Frontal cortex (tissue), 4 donors: ENCODE data around the gene ROR2. TPM values are rescaled to one million over a fixed set of nuclear protein-coding genes. Genes with fewer than 3 reads are reported as not detected.

Experiments
- DNase-seq, 2 donors: peaks; one replicate each; pipeline ENCODE4 v3.0.0; 2012; ENCODE audit warnings: low spot score in 2 of 2
- FAIRE-seq: peaks from 2 replicates; lab custom pipeline; 2012; peaks lifted over from hg19 to GRCh38; lab: Jason Lieb, UNC
- total RNA-seq: library from RNA; depleted of rRNA; stranded (reverse); fragments of >200 nt; gene quantifications from one replicate; pipeline ENCODE4 v1.2.3, GENCODE V29; 2014
- donor health status: control.
- donor health status: control.
- donor health status: control.

Gene ROR2
- total RNA-seq, 1 donor from 2014 or later: 0.82 TPM

DNA sequence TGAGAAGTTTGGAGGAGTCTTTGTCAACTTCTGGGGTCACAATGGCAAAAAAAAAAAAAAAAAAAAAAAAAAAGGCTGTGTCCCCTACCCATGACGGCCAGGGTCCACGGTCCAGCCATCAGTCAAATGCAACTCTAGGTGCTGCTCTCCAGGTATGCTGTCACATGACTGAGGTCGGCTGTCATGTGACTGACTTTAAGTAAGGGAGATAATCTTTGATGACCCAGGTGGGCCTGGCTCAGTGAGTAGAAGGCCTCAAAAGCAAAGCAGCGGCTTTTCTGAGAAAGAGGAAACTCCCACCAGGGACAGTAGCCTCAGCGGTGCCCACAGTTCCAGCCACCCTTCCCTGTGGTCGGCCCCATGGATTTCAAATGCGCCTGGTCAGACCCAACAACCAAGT lies 117.7 kb downstream of the ROR2 start:
- no peak for DNase-seq
- no peak for FAIRE-seq

DNA sequence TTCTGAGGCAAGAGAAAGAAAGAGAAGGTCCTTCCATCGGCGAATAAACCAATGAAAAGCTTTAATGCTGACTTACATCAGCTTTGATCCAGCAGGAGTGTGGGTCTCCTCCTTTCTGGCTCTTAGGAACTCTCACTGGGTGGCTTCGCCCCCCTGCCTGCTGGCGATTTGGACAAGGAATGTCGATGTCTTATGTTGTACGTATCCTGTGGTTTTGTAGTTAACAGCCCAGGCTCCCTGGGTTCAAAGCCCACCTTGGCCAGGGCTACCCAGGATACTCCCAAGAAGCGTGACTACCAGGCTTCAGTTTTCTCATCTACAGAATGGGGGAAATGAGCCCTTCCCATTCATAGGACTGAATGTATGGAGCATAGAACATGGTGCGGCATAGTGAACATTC lies 124.2 kb downstream of the ROR2 start:
- no peak for DNase-seq
- no peak for FAIRE-seq

DNA sequence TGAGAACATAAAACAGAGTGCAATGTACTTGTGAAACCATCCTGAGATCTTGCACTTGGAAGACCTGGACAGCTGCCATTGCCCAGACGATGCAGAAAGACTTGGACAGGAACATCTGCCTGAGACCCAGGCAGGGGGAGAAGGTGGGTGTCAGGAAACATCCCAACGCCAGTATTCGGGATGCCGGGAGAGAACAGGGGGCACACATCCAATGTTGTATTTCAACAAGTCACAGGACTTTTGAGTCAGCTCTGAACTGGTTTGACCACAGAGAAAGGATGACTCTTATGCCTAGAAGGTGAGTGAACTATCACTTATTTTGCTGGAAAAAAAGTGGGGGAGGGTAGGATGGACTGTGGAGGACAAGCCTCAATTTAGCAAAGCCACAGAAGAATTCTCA lies 124.6 kb downstream of the ROR2 start:
- FAIRE-seq (no peak), DNase-seq (no peak)

DNA sequence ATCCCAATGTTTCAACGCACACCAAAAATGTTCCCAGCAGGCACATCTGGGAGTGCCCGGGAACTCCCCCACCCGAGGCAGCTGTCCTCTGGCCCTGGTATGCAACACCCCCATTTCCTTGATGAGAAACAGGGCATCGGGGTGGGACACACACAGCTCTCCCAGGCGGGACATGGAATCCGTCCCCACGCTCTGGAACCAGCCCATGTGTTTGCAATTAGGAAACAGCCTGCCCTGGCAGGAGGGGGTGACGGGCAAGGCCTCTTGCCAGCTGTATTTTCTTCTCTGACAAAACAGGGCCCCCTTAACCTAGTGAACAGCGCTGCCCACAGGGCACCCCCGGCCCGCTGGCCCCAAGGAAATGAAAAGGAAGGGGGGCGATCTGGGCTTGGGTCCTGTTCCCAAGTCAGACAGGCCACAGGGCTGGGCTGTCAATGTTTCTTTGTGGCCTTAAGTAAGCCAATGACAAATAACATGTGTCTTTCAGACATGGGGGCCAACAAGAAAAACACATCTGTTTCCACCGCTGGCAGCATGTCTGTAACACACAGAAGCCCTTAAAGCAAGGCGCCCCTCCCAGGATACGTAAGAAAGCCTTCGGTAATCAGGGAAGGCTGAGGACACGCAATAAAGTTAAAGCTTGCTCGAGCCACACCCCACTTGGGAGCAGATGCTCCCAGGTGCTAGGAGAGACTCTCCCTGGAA lies 125.3 kb downstream of the ROR2 start:
- no peak for FAIRE-seq

DNA sequence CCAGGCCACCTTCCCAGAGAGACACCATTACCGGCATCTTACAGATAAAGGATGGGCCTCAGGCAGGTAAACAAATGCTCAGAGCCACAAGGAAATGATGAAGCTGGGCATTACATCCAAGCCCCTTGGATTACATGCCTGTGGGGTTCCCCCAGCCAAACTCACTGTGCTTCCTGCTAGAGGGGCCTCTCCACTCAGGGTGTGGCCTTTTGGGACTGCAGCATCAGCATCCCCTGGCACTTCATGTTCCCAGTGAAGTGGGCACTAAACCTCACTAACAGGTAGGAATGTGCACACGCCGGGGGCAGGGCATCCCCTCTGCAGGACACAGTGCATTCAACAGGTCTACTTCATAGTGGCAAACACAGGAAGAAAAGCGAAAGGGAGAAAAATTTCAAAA lies 125.9 kb downstream of the ROR2 start:
- FAIRE-seq (no peak), DNase-seq (no peak)

More for the DNA sequence above, 125.3 kb downstream of the ROR2 start:
- DNase-seq: no peak

DNA sequence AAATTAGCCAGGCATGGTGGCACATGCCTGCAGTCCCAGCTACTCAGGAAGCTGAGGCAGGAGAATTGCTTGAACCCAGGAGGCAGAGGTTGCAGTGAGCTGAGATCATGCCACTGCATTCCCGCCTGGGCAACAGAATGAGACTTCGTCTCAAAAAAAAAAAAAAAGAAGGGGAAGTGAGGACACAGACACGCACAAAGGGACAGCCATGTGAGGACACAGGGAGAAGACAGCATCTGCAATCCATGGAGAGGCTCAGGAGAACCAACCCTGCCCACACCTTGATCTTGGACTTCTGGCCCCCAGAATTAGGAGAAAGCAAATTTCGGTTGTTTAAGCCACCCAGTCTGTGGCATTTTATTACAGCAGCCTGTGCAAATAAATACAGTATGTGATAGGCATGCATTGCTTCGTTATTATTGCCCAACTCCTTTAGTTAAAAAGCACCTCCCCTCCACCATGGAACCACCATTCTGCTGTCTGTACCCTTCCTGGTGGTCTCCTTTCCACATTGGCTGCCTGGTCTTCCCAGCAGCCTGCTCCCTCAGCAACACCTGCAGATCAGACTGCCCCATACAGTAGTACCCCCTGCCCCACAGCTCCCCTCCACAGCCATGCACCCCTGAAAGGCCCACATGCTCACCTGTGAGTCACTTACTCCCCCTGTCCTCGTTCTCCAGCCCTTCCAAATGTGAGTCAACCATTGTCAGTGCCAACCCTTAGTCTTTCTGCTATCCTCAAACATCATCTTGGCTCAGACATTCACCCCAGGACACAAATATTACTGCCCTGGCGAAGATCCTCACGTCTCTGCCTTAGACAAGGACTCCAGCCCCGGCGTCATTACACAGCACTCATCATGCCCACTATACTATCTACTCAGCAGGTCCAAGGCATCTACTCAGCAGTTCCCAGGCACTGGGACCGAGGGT lies 128.8 kb downstream of the ROR2 start:
- FAIRE-seq (no peak), DNase-seq (no peak)

DNA sequence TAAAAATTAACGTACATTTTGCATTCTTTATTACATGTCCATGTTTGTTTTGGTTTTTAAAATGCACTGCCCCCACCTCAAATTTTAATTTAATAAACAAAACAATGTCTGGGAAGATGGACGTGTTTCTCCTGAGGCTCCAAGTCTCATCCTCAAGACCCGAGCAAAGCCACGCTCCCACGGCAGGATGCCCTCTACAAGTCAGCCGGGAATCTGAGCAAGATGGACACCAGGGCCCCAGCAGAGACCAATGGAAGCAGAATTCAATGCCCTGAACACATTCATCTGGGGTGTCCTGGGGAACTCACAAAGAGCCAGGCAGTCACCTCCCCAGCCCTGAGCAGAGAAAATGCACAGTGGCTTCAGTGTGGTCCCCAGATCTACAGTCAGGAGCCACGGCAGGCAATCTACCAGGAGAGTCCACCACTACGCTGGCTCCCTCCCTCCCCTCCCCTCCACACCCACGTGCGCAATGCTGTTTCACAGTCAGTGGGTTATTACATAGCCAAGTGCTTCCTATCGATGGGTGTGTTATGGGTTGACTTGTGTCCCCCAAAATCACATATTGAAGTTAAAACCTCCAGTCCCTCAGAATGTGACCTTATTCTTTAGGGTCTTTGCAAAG lies 129.8 kb downstream of the ROR2 start:
- FAIRE-seq (no peak), DNase-seq (no peak)

DNA sequence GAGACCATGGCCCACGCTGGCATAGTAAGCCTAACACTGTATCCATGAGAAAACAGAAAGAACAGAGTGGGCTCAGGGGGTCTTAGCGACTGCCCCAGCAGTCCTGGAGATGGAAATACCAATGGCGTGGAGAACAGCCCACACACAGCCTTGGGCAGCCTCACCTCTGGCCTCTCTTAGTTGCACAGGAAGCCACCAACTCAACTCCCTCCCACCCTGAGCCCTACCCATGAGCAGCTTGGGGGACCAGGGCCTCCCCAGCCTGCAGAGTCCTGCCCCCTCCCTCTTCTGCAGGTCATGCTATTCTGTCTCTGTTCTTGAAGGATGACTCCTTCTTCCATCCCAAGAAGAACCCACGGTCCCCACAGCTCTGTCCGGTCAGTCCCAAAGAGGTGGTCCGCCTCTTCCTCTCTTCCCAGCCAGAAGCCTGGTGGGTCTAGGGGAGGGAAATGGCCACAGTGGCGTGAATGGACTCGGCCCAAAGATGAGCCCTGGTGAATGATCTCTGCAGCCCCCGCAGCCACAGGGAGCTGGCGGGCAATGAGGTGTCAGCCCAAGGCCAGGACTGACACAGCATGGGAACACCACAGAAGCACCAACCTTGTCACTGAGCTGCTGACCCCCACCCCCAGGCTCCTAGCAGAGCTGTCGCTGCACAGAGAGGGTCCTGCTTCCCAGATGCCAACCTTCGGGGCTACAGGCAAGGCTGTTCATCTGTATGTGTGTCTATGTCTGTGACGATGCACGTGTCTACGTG lies 131.2 kb downstream of the ROR2 start:
- no peak for DNase-seq
- no peak for FAIRE-seq

DNA sequence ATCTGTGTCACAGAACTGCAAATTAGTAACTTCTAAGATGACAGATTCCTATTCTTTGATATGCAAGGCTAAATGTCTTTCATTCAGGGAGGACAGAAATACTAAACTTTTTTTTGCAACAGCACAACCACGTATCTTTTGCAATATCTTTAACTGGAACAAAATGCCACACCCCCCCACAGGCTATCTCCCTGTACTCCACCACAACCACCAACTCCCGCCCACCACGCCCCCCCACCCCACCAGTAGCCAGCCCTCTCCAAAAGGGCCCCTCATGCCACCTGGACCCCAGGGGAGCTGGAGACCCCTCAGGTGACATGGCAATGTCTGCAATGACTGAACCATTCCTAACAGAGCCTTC lies 131.8 kb downstream of the ROR2 start:
- DNase-seq: no peak
- no peak for FAIRE-seq

DNA sequence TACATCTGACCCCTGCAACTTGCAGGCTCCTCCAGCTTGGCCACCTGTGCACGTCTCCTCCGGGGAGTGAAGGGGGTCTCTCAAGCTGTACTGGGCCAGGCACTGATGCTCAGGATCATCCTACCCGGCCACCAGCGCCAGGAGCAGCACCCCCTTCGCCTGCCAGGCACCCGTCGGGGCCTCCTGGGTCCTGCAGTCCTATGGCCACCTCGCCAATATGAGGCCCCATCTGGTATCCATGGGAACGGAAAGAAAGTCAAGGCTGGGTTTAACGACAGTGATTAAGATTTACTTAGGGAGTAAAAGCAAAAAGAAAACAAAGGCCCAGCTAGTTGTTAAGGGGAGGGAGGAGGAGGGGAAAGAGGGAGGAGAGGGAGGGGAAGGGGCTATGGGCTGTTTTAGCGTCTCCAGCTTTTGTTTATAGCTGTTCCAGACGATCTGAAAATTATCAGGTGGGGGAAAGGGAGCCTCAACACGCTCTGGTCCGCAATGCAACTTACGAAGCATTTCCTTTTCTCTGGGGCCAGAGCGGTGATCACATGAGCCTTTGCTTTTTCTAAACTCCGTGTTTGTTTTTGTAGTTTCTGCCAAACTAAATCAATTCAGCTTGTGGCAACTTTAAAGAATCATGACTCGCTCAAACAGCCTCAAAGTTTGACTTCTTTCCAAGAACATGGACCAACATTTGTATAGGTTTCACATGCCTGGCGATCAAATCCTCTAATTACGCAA lies 132.4 kb downstream of the ROR2 start:
- FAIRE-seq: no peak

DNA sequence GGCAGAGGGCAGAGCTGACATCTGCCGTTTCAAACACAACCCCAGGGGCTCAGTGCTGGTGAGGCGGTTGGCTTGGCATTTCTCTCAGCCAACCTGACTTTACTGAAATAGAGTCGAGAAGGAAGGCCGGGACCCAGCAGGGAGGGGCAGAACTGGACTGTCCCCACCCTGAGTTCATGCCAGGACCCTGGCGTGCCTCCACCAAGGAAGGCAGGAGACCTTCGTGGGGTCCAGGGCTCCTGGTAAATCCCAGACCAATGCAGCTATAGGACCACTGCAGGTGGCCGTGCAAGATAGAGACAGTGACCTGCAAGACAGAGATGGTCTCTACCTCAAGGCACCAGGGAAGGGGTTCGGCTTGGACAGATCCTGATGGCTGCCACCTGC lies 132.9 kb downstream of the ROR2 start:
- no peak for DNase-seq
- no peak for FAIRE-seq

More for the DNA sequence above, 132.4 kb downstream of the ROR2 start:
- no peak for DNase-seq

DNA sequence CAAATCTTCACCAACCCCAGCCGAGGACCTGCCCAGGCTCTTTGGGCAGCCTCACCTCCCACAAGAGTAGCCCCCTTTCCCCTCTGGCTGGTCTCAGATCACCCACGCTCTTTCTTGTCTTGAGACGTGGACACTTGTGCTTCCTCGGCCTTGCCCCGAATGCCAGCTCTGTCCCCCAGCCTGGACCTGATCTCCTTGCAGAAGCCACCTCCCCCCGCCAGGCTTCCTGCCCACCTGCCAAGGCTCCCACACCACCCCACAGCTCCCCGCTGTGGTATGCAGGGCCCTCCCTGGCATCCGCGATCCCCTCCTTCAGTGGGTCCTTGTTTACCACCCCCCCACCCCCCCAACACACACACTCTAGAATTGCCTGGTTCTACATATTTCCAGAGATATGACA lies 133.7 kb downstream of the ROR2 start:
- FAIRE-seq: no peak

DNA sequence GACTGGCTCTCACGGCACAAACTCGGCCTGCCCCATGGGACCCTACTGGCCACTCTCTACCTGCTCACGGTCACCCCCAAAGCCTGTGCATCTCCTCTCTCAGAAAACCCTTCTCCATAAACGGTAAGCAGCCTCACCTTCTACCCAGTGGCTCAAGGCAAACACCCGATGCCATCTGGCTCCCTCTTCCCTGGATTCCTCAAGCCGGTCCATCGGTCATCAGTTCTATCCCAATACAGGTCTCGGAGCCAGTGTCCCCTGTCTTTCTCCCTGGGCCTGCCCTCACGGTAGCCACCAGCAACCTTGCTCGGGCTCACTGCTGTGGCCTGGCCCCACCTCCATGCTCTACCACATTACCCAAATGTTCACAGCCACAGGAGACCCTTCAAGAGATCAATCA lies 134.1 kb downstream of the ROR2 start:
- DNase-seq (no peak), FAIRE-seq (no peak)

More for the DNA sequence above, 133.7 kb downstream of the ROR2 start:
- DNase-seq: no peak

DNA sequence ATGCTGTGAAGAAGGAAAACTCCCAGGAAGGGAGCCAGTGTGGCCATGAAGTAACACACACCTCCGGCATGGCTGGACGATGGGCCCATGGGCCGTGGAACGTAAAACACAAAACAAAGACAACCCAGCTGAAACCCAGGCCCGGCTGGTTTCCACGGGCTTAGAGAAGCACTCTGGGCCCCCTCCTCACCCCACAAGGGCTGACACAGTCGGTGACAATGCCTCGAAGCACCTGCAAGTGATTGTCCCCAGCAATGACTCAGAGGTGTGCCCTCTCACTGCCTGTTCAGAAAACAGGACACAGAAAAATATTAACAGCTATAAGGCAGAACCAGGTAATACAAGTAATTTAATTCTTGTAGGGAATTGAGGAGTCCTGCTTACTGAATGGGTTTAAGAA lies 135.3 kb downstream of the ROR2 start:
- no peak for FAIRE-seq
- DNase-seq: no peak

DNA sequence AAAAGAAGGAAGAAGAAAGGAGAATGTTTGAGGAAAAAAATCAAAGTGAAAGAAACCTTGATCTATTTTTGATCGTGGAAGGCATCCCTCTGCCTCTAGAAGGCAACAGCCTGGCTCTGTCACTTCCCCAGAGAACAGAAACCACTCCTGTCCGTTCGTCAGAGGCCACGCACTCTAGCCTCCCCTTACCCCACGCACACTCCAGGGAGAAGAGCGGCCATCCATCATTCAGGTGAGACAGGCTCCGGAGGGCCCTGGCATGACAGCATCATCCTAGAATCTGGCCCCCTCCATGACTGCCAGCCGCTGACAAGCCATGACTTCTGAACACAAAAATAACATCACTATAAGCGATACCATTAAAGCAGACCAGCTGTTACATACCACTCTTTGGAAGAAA lies 135.8 kb downstream of the ROR2 start:
- FAIRE-seq: no peak
- no peak for DNase-seq

DNA sequence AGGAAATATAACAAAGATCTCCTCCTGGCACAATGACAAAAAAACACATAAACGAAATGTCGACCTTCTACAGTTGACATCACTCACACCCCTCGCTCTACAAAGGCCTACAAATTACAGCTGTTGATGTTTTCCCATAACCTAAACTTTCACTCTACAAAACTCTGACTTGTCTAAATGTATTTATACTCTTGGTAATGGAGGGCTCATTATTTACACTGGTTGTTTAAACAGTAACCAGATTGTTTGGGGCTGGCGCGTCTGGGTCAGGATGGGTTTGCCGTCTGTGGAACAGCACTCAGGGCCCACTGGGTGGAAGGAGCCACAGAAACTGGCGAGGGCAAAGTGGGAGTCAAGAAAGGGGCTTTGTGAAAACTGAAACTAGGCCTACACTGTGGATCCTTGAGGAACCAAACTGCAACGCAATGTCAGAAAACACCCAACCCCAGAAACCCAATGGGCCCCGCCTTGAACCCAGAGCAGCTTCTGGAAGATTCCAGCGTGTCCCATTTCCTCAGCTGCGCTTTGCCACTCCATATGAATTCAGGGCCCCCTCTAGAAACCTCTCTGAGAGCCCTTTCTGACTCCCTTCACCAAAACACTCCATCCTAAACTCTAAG lies 136.7 kb downstream of the ROR2 start:
- no peak for FAIRE-seq
- DNase-seq: no peak

DNA sequence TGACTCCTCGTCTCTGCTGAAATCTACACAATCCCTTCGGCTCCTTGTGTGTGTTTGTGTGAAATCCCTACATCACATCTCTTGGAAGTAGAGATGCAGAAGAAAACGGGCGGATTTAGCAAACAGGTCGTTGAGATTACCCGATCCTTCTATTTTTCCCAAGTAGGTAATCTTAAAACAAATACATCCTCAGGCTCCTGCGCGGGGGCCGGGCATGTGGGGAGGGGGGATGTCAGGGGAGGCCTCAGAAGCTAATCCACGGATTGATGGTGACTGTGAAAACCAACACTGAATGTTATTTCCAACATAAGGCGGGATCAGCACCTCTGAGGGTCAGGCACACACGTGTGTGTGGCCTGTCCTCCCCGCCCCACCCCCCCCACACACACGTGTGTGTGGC lies 137.8 kb downstream of the ROR2 start:
- DNase-seq (no peak), FAIRE-seq (no peak)

DNA sequence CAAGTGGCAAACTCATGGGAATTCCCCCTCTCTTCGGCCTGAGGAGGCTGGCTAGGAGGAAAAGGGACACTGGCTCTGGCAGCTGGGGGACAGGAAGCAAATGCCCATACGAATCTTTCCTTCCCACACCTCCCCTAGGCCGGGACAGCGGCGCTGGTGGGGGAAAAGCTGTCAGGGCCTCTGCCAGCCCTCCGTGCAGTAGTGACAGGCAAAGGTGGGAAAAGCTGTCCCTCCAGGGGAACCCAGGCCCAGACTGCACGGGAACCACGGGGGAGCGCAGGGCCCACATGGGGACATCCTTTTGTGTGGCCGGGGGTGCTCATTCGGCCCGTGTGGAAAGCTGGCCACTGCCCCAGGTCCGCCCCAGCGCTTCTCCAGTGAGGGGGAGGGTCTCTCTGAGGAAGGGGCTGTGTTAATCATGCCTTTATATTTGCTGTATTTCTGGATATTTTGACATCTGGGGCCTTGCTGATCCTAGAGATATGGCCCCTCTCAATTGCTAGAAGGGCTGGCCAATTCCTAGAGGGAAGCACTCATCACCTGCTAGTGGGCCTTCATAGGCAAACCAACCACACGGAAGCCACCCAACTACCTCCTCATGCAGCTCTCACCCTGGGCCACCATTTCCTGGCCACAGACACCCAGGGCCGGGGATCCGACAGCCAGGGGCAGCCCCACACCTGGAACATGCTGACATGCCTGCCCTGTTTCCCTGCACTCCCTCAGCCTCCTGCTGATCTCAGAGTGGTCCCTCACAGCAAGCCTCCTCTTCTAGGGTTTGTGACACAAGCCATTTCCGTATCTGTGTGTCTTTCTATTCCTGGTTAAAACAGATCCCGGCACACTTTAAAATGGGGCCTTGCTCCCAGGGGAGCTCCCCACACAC lies 138.8 kb downstream of the ROR2 start:
- DNase-seq (no peak), FAIRE-seq (no peak)
